HCT116 (cell line): ENCODE data around the gene RPL13A.

Experiments used
- CEBPB ChIP-seq: IDR thresholded peaks from 2 replicates; pipeline ENCODE4 v1.6.1; 2012; ENCODE audit warnings: low read depth
- EZH2 ChIP-seq: fragments of 200-600 bp; sonication (generic); IDR thresholded peaks from 2 replicates; pipeline ENCODE4 v1.6.1; 2017; ENCODE audit warnings: antibody characterized with exemption, mixed run types
- EZH2phosphoT487 ChIP-seq: fragments of 200-600 bp; IDR thresholded peaks from 2 replicates; pipeline ENCODE4 v1.6.1; 2018; ENCODE audit warnings: antibody characterized with exemption, borderline replicate concordance
- JUND ChIP-seq: IDR thresholded peaks from 2 replicates; pipeline ENCODE4 v1.6.1; 2012
- POLR2A ChIP-seq: IDR thresholded peaks from 2 replicates; pipeline ENCODE4 v1.7.0; 2011; ENCODE audit warnings: borderline replicate concordance; ENCODE audit not compliant: insufficient read depth, insufficient read length; ENCODE audit errors: extremely low read depth
- POLR2AphosphoS5 ChIP-seq: IDR thresholded peaks from 2 replicates; pipeline ENCODE4 v1.6.1; 2011; ENCODE audit warnings: mild to moderate bottlenecking, low read depth, low read length, moderate library complexity
- SIN3A ChIP-seq: IDR thresholded peaks from 2 replicates; pipeline ENCODE4 v1.6.1; 2012; ENCODE audit warnings: low read depth
- YY1 ChIP-seq: IDR thresholded peaks from 2 replicates; pipeline ENCODE4 v1.6.1; 2011; ENCODE audit warnings: low read length, low read depth, moderate library complexity, mild to moderate bottlenecking; ENCODE audit not compliant: insufficient replicate concordance; ENCODE audit errors: extremely low read depth
- ZFX ChIP-seq: fragments of 450-650 bp; IDR thresholded peaks from 2 replicates; pipeline ENCODE4 v1.6.1; 2017
- TF ChIP-seq, protein P1 (sequence below), 3 experiments: fragments of 200-600 bp in 1 of 3; sonication (generic) in 1 of 3; IDR thresholded peaks in 2 of 3; conservative IDR thresholded peaks in 1 of 3; 2 replicates each; pipeline ENCODE4 v1.5.1; 2012 to 2017; ENCODE audit warnings: low read depth in 2 of 3, low read length in 2 of 3, antibody characterized with exemption in 1 of 3, borderline replicate concordance in 1 of 3, control low read depth in 1 of 3, mild to moderate bottlenecking in 1 of 3, mixed read lengths in 1 of 3, mixed run types in 1 of 3, moderate library complexity in 1 of 3; ENCODE audit not compliant: insufficient read depth in 1 of 3
- TF ChIP-seq, protein P2 (sequence below): IDR thresholded peaks from 2 replicates; pipeline ENCODE4 v1.6.1; 2012

DNA sequence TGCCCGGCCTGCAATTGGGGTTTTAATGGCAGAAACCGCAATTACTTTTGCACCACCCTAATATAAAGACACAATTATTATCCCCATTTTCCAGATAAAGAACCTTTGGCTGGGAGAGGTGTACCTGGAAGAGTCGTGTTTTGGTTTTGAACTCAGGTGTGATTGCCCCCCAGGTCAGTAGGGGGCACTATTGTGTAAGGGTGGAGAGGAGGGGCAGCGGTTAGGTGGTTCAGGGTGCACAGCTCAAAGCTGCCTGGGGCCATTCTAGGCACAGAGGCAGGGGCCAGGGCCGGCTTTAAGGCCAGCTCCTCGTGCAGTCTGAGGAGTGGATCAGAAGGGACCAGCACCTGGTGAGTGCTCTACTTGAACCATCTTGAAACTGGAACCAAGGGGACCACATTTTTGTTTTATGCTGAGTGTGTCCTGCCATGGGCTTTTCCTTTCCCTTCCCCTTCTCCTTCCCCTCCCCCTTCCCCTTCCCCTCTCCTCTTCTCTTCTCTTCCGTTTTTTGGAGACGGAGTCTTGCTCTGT, 19.2 kb downstream of the RPL13A start:
- no peak for TF ChIP-seq SIN3A
- TF ChIP-seq CEBPB, result no peak
- TF ChIP-seq, protein P1, sequence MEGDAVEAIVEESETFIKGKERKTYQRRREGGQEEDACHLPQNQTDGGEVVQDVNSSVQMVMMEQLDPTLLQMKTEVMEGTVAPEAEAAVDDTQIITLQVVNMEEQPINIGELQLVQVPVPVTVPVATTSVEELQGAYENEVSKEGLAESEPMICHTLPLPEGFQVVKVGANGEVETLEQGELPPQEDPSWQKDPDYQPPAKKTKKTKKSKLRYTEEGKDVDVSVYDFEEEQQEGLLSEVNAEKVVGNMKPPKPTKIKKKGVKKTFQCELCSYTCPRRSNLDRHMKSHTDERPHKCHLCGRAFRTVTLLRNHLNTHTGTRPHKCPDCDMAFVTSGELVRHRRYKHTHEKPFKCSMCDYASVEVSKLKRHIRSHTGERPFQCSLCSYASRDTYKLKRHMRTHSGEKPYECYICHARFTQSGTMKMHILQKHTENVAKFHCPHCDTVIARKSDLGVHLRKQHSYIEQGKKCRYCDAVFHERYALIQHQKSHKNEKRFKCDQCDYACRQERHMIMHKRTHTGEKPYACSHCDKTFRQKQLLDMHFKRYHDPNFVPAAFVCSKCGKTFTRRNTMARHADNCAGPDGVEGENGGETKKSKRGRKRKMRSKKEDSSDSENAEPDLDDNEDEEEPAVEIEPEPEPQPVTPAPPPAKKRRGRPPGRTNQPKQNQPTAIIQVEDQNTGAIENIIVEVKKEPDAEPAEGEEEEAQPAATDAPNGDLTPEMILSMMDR (IDR thresholded peaks at IDR 0.05 in 2 of 3, conservative IDR thresholded peaks at IDR 0.05 in 1 of 3; ENCODE audit: borderline replicate concordance in 1 of 3, insufficient read depth in 1 of 3, low read depth in 2 of 3, low read length in 2 of 3), result peak; percentile 94 to 96 (median 95)
- no peak for TF ChIP-seq POLR2AphosphoS5
- TF ChIP-seq EZH2phosphoT487, result no peak
- no peak for TF ChIP-seq ZFX
- TF ChIP-seq, protein P2, sequence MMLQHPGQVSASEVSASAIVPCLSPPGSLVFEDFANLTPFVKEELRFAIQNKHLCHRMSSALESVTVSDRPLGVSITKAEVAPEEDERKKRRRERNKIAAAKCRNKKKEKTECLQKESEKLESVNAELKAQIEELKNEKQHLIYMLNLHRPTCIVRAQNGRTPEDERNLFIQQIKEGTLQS, result no peak
- TF ChIP-seq YY1, result peak; percentile 59
- no peak for TF ChIP-seq EZH2
- TF ChIP-seq JUND, result no peak
- TF ChIP-seq POLR2A, result no peak
